ENCODE measurements around the gene WDPCP.

DNA sequence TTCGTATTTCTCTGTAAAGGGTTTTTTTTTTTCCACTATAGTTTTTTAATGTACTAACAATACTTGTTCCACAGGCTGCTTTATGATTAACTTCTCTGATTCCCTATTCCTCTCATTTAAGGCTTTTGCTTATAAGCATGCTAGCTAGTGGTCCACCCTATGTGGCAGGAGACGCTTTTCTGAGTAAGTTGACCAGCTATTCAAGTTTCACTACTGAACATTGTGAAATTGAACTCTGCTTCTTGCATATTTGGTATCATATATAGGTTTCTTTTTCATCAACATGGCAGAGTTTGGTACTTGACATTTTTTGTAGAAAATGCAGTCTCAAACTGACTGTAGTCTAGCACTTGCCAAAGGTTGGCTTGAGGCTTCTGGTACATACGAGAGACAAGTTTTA lies 463.4 kb downstream of the WDPCP start:
- TF ChIP-seq JARID2 (CRISPR knock-in tag; IDR thresholded peaks at IDR 0.05; ENCODE audit: insufficient replicate concordance), result no peak
- TF ChIP-seq, protein P1, sequence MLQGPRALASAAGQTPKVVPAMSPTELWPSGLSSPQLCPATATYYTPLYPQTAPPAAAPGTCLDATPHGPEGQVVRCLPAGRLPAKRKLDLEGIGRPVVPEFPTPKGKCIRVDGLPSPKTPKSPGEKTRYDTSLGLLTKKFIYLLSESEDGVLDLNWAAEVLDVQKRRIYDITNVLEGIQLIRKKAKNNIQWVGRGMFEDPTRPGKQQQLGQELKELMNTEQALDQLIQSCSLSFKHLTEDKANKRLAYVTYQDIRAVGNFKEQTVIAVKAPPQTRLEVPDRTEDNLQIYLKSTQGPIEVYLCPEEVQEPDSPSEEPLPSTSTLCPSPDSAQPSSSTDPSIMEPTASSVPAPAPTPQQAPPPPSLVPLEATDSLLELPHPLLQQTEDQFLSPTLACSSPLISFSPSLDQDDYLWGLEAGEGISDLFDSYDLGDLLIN (CRISPR knock-in tag; IDR thresholded peaks at IDR 0.05; ENCODE audit: borderline replicate concordance), result no peak
- TF ChIP-seq SP1 (IDR thresholded peaks at IDR 0.05), result no peak
- no peak for TF ChIP-seq SP1 (CRISPR knock-in tag; IDR thresholded peaks at IDR 0.05)
- TF ChIP-seq POLR2A (IDR thresholded peaks at IDR 0.05; ENCODE audit: insufficient read depth in 1 of 2, low read depth in 2 of 2, low read length in 2 of 2), result no peak
- TF ChIP-seq ZNF780A (CRISPR knock-in tag; IDR thresholded peaks at IDR 0.05), result no peak

Measured in HepG2 (cell line).